ENCODE measurements around the gene ZKSCAN7.

- TF ChIP-seq CTCF (IDR thresholded peaks at IDR 0.05) (no peak), POLR2A (IDR thresholded peaks at IDR 0.05) (no peak)
These were observed 33.3 kb upstream of the ZKSCAN7 start for GRCh38 chr3:44521721-44522120.

All from esophagus squamous epithelium (tissue), 4 donors.